GM19035 (cell line): Measurements from ENCODE around the gene C1QTNF6.

Experiments used
- ATAC-seq: cut with Tn5 transposase; IDR thresholded peaks from one replicate; pipeline ENCODE4 v1.9.1; 2021; ENCODE audit not compliant: unreplicated experiment

The C1QTNF6 gene

DNA sequence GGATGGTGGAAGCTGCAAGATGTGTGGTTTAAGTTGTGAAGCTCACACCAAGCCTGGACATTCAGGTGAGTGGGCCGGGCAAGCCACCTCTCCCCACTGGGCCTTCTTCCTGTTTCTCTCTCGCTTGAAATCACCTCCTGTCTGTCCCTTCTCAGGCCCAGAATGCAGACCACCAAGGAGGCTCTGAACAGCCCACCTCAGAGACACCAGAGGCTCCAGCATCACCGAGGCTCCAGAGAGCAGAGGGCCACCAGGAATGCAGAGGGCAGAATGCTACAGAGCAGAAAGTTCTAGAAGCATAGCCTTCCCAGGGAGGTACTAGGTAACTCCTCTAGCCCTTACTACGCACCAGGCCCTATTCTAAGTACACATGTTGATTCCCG lies 23.6 kb downstream of the C1QTNF6 start:
- no peak for ATAC-seq

DNA sequence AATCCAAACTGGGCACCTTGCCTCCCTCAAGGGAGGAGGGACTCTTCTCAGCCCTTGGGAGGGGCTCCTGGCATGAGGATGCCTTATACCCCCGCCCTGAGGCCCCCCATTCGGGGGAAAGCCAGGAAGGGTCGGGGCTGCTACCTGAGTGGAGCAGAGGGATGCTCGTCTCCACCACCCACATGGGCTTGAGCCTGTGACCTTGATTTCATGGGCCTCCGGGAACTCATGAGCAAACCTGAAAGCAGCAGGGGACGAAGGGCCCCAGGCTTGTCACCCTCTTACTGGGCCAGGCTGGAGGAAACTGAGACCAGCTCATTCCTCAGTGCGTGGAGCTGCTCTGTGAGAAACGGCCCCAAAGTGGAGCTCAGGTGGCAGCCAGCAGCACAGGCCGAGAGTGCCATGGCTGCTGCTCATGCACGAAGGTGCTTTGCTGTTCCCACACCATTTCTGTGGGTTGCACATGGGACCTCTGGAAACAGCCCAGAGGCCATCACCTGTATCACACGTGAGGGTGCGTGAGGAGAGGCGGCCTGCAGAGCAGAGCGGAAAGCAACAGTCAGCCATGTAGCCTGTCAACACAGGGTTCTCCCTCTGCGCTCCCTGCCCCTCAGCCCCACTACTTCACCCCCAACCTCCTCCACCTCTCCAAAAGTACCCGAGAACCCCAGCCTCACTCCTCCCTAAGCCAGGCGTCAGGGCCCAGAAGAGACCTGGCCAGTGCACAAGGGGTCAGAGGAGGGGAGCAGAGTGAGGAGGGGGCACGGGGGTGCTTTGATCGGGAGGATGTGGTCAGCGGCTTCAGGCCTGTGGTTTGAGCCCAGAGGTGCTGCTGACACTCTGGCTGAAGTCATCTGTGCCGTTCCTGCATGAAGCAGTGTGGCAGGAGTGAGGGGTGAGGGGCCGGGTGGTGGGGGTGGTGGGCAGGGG lies 24.2 kb downstream of the C1QTNF6 start:
- ATAC-seq = peak; percentile 39

DNA sequence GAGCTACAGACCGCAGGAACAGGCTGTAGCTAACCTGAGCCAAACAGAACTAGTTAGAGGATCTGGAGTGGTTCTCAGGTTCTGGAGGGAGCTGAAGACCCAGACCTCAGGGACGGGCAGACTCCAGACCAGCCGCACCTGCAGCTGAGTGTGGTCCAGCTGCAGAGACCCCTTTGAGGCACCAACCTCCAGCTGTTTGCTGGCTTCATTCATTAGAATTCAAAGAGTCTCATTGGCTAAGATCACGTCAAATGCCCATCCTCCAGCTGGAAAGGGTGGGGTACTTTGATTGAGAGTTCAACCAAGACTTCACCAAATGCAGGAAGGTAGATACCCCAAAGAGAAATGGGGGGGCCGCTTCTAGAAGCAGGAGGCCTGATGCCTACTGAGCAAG lies 25.0 kb downstream of the C1QTNF6 start:
- no peak for ATAC-seq

DNA sequence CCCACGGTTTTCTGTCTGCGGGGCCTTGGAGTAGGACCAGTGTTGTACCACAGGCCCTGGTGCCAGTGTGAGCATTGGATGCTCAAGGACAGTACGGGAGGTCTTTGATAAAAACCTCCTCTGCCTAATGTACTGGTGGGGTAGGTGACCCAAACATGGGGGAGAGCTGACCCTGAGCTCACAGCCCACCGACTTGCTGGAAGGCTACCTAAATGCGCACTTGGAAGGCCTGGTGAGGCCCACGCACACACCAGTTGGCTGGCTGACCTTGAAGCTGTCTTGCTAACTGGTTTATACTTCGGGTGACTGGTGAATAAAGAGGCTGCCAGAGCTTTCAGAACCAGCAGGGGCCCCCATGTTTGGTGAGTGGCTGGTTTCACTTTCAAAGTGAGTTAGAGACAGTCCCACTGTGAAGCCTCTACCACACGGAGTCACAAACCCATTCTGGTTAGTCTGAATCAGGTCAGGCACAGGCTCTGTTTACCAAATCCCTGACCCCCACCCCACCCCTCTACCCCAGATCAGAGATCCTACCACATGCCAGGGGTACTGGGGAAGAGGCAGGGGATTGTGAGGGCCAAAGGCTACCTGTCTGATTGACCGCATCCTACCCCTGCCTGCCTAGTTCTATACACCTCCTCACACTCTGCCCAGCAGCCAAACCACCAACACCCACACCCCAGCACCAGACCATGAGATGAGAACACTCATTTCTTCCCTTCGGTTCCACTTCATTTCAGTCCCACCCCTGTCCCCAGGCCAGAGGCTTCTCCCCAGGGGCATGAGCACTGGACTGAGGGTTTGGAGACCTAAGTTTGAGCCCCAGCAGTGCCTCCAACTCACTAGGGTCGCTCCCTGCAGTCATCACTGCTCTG lies 25.6 kb downstream of the C1QTNF6 start:
- peak; percentile 58 for ATAC-seq

GRCh38 chr22:37161443-37161842 lies 26.6 kb downstream of the C1QTNF6 start:
- no peak for ATAC-seq

DNA sequence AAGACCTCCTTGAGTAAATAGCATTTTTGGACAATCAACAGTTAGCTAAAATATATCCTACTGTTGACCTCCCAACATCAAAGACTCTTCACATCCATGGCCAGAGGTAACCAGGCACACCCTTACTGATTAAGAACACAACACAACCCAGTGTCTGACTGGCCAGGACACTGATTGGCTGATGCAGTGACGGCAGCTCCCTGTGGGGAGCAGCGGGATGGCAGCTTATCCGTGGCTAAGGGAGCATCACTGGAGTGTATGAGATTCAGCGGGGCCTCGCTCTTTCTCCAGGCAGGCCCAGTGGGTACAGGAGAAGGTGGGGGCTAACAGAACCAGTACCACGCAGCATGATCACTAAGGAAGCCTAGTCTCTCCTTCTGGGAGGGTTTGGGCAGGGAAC lies 28.0 kb downstream of the C1QTNF6 start:
- ATAC-seq = no peak

GRCh38 chr22:37158963-37159290 lies 29.1 kb downstream of the C1QTNF6 start:
- ATAC-seq = no peak

- ATAC-seq = no peak
These were observed 30.3 kb downstream of the C1QTNF6 start for GRCh38 chr22:37157516-37158285.

DNA sequence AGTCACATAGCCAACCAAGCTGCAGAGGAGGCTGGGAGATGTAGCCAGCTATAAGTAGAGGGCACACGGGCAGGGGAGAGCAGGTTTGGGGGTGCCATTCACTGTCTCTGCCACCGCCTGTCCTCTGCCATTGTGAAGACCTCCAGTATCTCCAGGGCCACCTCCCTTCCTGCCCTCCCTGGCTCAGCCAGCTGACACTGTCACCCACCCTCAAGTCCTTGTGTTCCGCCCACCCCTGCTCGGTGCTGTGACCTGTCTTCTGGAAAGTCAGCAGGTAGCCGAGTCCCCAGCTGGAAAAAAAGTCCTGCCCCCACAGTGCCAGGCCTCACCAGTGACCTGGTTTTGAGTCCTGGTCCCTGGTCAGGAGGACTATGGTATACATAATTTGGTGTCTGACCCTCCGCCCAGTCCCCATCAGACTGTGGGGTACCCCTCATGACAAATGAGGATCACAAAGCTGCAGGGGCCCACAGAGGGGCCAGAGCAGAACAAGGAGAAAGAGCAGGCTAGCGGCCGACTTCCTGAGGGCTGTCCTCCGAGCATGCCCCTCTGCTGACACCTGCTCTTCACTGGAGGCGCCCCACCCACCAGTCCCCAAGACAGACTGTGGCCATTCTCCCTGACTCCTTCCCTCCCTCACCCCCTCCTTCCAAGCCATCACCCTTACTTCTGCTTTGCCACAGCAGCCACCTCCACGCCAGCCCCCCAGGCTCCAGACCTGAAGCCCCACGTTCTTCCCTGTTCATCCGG lies 31.2 kb downstream of the C1QTNF6 start:
- no peak for ATAC-seq

DNA sequence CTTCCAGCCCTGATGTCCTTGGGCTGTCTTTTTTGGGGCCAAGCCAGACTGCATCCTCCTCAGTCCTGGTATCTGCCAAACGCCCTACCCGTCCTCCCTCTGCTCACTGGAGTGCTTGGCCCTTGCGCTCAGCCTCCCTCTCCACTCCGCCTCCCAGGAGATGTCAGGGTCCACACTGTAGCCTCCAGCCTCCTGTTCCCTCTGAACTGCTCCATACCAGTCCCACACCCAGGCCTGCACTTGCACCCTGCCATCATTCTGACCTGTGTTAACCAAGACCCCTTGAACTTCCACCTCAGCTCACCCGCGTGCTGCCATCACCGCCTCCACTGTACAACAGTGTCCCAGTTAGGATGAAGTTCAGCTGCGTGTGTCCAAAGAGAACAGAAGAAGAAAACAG lies 32.1 kb downstream of the C1QTNF6 start:
- ATAC-seq = no peak

- no peak for ATAC-seq
These were observed 32.9 kb downstream of the C1QTNF6 start for GRCh38 chr22:37154925-37155712.

DNA sequence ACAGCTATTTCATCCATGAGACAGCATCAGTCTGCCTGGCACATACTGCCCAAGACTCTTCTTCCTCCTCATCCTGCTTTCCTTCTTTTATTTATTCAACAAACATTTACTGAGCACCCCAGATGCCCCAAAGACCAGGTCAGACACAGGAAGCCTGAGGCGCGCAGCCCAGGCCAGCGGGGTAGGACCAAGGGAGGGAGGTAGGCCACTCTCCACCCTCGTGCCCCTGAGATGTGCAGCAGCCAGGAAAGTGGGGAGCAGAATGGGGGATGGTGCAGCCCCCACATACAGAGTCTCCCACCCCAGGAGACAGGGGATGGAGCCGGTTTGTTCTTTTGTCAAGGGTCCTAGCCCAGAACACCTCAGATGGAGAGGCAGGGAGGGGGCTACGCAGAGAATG lies 34.1 kb downstream of the C1QTNF6 start:
- ATAC-seq = no peak

- no peak for ATAC-seq
These were observed 36.6 kb downstream of the C1QTNF6 start for GRCh38 chr22:37151401-37151800.

GRCh38 chr22:37150701-37151100 lies 37.3 kb downstream of the C1QTNF6 start:
- ATAC-seq = no peak

- ATAC-seq = peak; percentile 4
These were observed 39.0 kb downstream of the C1QTNF6 start for GRCh38 chr22:37148742-37149665.

GRCh38 chr22:37148031-37148651 lies 39.9 kb downstream of the C1QTNF6 start:
- ATAC-seq = no peak

DNA sequence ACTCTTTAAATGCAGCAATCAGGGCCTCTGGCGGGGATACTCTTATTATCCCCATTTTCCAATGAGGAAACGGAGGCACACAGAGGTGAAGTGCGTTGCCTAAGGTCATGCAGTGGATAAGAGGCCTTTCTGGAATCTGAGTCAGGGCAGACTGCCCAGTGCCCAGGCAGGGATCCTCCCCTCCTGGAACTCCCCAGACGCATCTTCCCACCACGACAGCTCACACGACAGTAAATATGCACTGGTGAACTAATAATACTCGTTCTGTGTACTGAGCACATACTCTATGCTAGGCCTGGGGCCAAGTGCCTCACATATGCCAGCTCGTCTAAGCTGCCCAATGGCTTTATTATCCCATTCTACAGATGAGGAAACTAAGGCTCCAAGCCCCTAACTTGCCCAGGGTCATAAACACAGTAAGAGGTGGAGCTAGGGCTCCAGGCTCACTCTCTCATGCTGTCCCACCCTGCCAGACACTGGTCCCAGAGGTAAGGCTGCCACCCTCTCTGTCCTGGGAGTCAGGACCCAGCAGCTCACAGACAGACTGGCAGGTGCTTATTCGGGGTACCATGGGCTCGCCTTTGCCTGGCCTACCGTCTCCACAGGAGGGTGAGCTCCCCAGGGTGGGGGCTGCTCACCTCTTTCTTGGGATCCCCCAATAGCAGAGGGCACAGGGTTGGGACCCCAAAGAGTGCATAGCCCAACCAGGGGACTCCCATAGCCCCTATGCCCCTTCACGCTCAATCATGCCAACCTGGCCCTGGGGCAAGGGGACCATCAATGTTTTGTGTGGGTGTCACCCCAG lies 40.7 kb downstream of the C1QTNF6 start:
- ATAC-seq = no peak
